Fibroblast of the aortic adventitia (primary cell): ENCODE results near the gene UHRF1. TPM values are rescaled to one million over a fixed set of nuclear protein-coding genes. Genes with fewer than 3 reads are reported as not detected.
A peak's percentile ranks its signal among the peaks of the same experiment; 100 is the strongest.
"Not testable (repeated sequence)": the region's sequence is repeated elsewhere in the genome, so short reads cannot be mapped to it uniquely, and the experiment has no call there.

ENCODE experiments used
- DNase-seq: peaks from one replicate; pipeline ENCODE4 v3.0.0-alpha.2; 2010; ENCODE audit warnings: low read depth
- H3K4me3 ChIP-seq: 2 replicates; pipeline ENCODE4 v1.5.1; 2011; ENCODE audit warnings: low read depth, mild to moderate bottlenecking, control low read depth, low read length, moderate library complexity
- CTCF ChIP-seq: IDR thresholded peaks from 2 replicates; pipeline ENCODE4 v1.5.1; 2011; ENCODE audit warnings: mild to moderate bottlenecking, low read length, control low read depth, inconsistent platforms; ENCODE audit not compliant: insufficient read depth
- total RNA-seq: library from RNA; depleted of rRNA; stranded (reverse); fragments of >200 nt; gene quantifications from 2 replicates; pipeline ENCODE4 v1.2.3, GENCODE V29; 2012; ENCODE audit warnings: low replicate concordance

The UHRF1 gene
- total RNA-seq, 1 donor, result 61.8 TPM

- no peak for TF ChIP-seq CTCF
- DNase-seq, result peak; percentile 30
- peak overlapping the region; percentile 82 for H3K4me3 ChIP-seq
Measured at GRCh38 chr19:4969772-4970531, 60.7 kb downstream of the UHRF1 start.

- H3K4me3 ChIP-seq, result peak overlapping the region; percentile 82
- peak; percentile 27 for DNase-seq
- TF ChIP-seq CTCF, result no peak
Measured at GRCh38 chr19:4970558-4971423, 61.5 kb downstream of the UHRF1 start.

GRCh38 chr19:4971424-4971793 is 62.1 kb downstream of the UHRF1 start:
- DNase-seq, result no peak
- H3K4me3 ChIP-seq, result peak overlapping the region; percentile 82
- TF ChIP-seq CTCF, result no peak

- no peak for DNase-seq
- no peak for TF ChIP-seq CTCF
- H3K4me3 ChIP-seq, result peak overlapping the region; percentile 82
Measured at GRCh38 chr19:4971816-4972495, 62.7 kb downstream of the UHRF1 start.

GRCh38 chr19:4972509-4973230 is 63.4 kb downstream of the UHRF1 start:
- peak overlapping the region; percentile 9 for H3K4me3 ChIP-seq
- peak; percentile 59 for DNase-seq
- no peak for TF ChIP-seq CTCF

- TF ChIP-seq CTCF, result no peak
- no peak overlapping the region for H3K4me3 ChIP-seq
- no peak for DNase-seq
Measured at GRCh38 chr19:4974880-4975469, 65.7 kb downstream of the UHRF1 start.

- not testable (repeated sequence) for H3K4me3 ChIP-seq, DNase-seq
Measured at GRCh38 chr19:4975601-4976000, 66.3 kb downstream of the UHRF1 start.
